ENCODE measurements around the gene DRG1. TPM values are rescaled to one million over a fixed set of nuclear protein-coding genes. Genes with fewer than 3 reads are reported as not detected.

Gene DRG1
- polyA plus RNA-seq, 1 donor from 2014 or later, result 90.2 TPM

DNA sequence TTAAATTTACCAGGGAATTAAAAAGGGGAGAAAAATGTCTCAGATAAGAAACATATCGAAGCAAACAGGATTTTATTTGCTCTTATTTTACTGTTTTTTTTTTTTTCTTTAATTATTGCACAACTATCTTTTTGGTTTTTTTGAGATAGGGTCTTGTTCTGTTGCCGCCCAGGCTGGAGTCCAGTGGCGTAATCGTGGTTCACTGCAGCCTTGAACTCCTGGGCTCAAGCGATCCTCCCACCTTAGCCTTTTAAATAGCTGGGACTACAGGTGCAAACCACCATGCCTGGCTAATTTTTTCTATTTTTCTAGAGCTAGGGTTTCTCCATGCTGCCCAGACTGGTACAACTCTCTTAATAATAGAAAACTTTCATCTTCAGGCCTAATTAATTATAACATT lies 32.5 kb downstream of the DRG1 start:
- H3F3A ChIP-seq (ENCODE audit: insufficient read depth, low read length, poor library complexity, severe bottlenecking), result no peaks in the 10 kb centered on the region
- H3K9me3 ChIP-seq (ENCODE audit: low read length), result no peaks in the 10 kb centered on the region
- H3K4me2 ChIP-seq (ENCODE audit: low read length), result no peak overlapping the region
- no peak overlapping the region for H3K9ac ChIP-seq (ENCODE audit: low read length)
- H3K9me2 ChIP-seq (ENCODE audit: insufficient read depth, low read length), result no peaks in the 10 kb centered on the region
- no peaks in the 10 kb centered on the region for H4K20me1 ChIP-seq (ENCODE audit: insufficient read depth)
- no peaks in the 10 kb centered on the region for H3K36me3 ChIP-seq (ENCODE audit: insufficient read depth, low read length)
- no peak overlapping the region for H3K27ac ChIP-seq (ENCODE audit: low read length)
- TF ChIP-seq MXI1 (conservative IDR thresholded peaks at IDR 0.05; ENCODE audit: poor library complexity, severe bottlenecking), result no peak
- no peak overlapping the region for H3K4me3 ChIP-seq (ENCODE audit: low read length)
- no peaks in the 10 kb centered on the region for H3K27me3 ChIP-seq (ENCODE audit: insufficient read depth, low read depth, low read length)
- H2AFZ ChIP-seq (ENCODE audit: low read depth, low read length), result no peak overlapping the region
- H3K79me2 ChIP-seq (replicated peaks; ENCODE audit: insufficient read depth, low read length), result no peaks in the 10 kb centered on the region

- Histone ChIP-seq H3K27ac (ENCODE audit: low read length) (no peak overlapping the region), H3K36me3 (ENCODE audit: insufficient read depth, low read length) (peaks cover 4% of the 10 kb centered on the region), H3K4me3 (ENCODE audit: low read length) (no peak overlapping the region), H3K9me3 (ENCODE audit: low read length) (no peaks in the 10 kb centered on the region), H3K79me2 (replicated peaks; ENCODE audit: insufficient read depth, low read length) (no peaks in the 10 kb centered on the region), H3K9ac (ENCODE audit: low read length) (no peak overlapping the region), H3K9me2 (ENCODE audit: insufficient read depth, low read length) (no peaks in the 10 kb centered on the region), H3F3A (ENCODE audit: insufficient read depth, low read length, poor library complexity, severe bottlenecking) (no peaks in the 10 kb centered on the region), H2AFZ (ENCODE audit: low read depth, low read length) (no peak overlapping the region), H4K20me1 (ENCODE audit: insufficient read depth) (no peaks in the 10 kb centered on the region), H3K4me2 (ENCODE audit: low read length) (no peak overlapping the region), H3K27me3 (ENCODE audit: insufficient read depth, low read depth, low read length) (no peaks in the 10 kb centered on the region)
- TF ChIP-seq EP300 (conservative IDR thresholded peaks at IDR 0.05; ENCODE audit: poor library complexity, severe bottlenecking) (no peak), REST (IDR thresholded peaks at IDR 0.05; ENCODE audit: borderline replicate concordance) (no peak), EZH2 (IDR thresholded peaks at IDR 0.05; ENCODE audit: borderline replicate concordance, insufficient read depth, low read length, poor library complexity, severe bottlenecking) (no peak), RAD21 (conservative IDR thresholded peaks at IDR 0.05) (no peak), POLR2AphosphoS5 (IDR thresholded peaks at IDR 0.05) (no peak), SMC3 (conservative IDR thresholded peaks at IDR 0.05; ENCODE audit: poor library complexity) (no peak), MXI1 (conservative IDR thresholded peaks at IDR 0.05; ENCODE audit: poor library complexity, severe bottlenecking) (no peak), TAF1 (IDR thresholded peaks at IDR 0.05; ENCODE audit: low read depth) (no peak)
- TF ChIP-seq, protein P1, sequence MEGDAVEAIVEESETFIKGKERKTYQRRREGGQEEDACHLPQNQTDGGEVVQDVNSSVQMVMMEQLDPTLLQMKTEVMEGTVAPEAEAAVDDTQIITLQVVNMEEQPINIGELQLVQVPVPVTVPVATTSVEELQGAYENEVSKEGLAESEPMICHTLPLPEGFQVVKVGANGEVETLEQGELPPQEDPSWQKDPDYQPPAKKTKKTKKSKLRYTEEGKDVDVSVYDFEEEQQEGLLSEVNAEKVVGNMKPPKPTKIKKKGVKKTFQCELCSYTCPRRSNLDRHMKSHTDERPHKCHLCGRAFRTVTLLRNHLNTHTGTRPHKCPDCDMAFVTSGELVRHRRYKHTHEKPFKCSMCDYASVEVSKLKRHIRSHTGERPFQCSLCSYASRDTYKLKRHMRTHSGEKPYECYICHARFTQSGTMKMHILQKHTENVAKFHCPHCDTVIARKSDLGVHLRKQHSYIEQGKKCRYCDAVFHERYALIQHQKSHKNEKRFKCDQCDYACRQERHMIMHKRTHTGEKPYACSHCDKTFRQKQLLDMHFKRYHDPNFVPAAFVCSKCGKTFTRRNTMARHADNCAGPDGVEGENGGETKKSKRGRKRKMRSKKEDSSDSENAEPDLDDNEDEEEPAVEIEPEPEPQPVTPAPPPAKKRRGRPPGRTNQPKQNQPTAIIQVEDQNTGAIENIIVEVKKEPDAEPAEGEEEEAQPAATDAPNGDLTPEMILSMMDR (IDR thresholded peaks at IDR 0.05; ENCODE audit: poor library complexity, severe bottlenecking), result no peak
Observed at GRCh38 chr22:31436132-31436531, 36.7 kb downstream of the DRG1 start.

- no peaks in the 10 kb centered on the region for H3K9me2 ChIP-seq (ENCODE audit: insufficient read depth, low read length)
- H3F3A ChIP-seq (ENCODE audit: insufficient read depth, low read length, poor library complexity, severe bottlenecking), result no peaks in the 10 kb centered on the region
- no peaks in the 10 kb centered on the region for H4K20me1 ChIP-seq (ENCODE audit: insufficient read depth)
- no peaks in the 10 kb centered on the region for H3K9me3 ChIP-seq (ENCODE audit: low read length)
- no peak overlapping the region for H3K4me2 ChIP-seq (ENCODE audit: low read length)
- no peak overlapping the region for H3K27ac ChIP-seq (ENCODE audit: low read length)
- H3K4me3 ChIP-seq (ENCODE audit: low read length), result no peak overlapping the region
- H3K79me2 ChIP-seq (replicated peaks; ENCODE audit: insufficient read depth, low read length), result no peaks in the 10 kb centered on the region
- H3K27me3 ChIP-seq (ENCODE audit: insufficient read depth, low read depth, low read length), result no peaks in the 10 kb centered on the region
- peaks cover 11% of the 10 kb centered on the region for H3K36me3 ChIP-seq (ENCODE audit: insufficient read depth, low read length)
- H2AFZ ChIP-seq (ENCODE audit: low read depth, low read length), result no peak overlapping the region
- no peak overlapping the region for H3K9ac ChIP-seq (ENCODE audit: low read length)
- TF ChIP-seq, protein P1 (IDR thresholded peaks at IDR 0.05; ENCODE audit: poor library complexity, severe bottlenecking), result no peak
- TF ChIP-seq EZH2 (IDR thresholded peaks at IDR 0.05; ENCODE audit: borderline replicate concordance, insufficient read depth, low read length, poor library complexity, severe bottlenecking), result no peak
- TF ChIP-seq EP300 (conservative IDR thresholded peaks at IDR 0.05; ENCODE audit: poor library complexity, severe bottlenecking), result no peak
- no peak for TF ChIP-seq SMC3 (conservative IDR thresholded peaks at IDR 0.05; ENCODE audit: poor library complexity)
- TF ChIP-seq RAD21 (conservative IDR thresholded peaks at IDR 0.05), result no peak
- TF ChIP-seq MXI1 (conservative IDR thresholded peaks at IDR 0.05; ENCODE audit: poor library complexity, severe bottlenecking), result no peak
- no peak for TF ChIP-seq REST (IDR thresholded peaks at IDR 0.05; ENCODE audit: borderline replicate concordance)
- TF ChIP-seq POLR2AphosphoS5 (IDR thresholded peaks at IDR 0.05), result no peak
- TF ChIP-seq TAF1 (IDR thresholded peaks at IDR 0.05; ENCODE audit: low read depth), result no peak
Observed at GRCh38 chr22:31439808-31440207, 40.4 kb downstream of the DRG1 start.
